ENCODE results near the gene SESN1. TPM values are rescaled to one million over a fixed set of nuclear protein-coding genes. Genes with fewer than 3 reads are reported as not detected.

The SESN1 gene
- total RNA-seq, 1 donor from 2014 or later = 58.9 TPM

GRCh38 chr6:109103942-109104341, 9.3 kb upstream of the SESN1 start:
- no peaks in the 10 kb centered on the region for H3K36me3 ChIP-seq
- H3K4me3 ChIP-seq = no peak overlapping the region
- intact Hi-C loops (cut with DNase I) = no loop called here
- H3K9me3 ChIP-seq = no peaks in the 10 kb centered on the region
- TF ChIP-seq CTCF (IDR thresholded peaks at IDR 0.05) (no peak), POLR2AphosphoS5 (IDR thresholded peaks at IDR 0.05; ENCODE audit: insufficient read depth in 1 of 2, low read depth in 1 of 2) (no peak), POLR2A (IDR thresholded peaks at IDR 0.05) (no peak)
- DNase-seq (ENCODE audit: extremely low spot score in 2 of 2) = no peak
- no peaks in the 10 kb centered on the region for H3K27me3 ChIP-seq
- no peak overlapping the region for H3K27ac ChIP-seq
- no peaks in the 10 kb centered on the region for H3K4me1 ChIP-seq

- DNase-seq (ENCODE audit: extremely low spot score in 2 of 2) = no peak
- Histone ChIP-seq H3K27ac (no peak overlapping the region), H3K4me1 (no peaks in the 10 kb centered on the region), H3K9me3 (no peaks in the 10 kb centered on the region), H3K27me3 (no peaks in the 10 kb centered on the region), H3K36me3 (no peaks in the 10 kb centered on the region), H3K4me3 (no peak overlapping the region)
- TF ChIP-seq POLR2AphosphoS5 (IDR thresholded peaks at IDR 0.05; ENCODE audit: insufficient read depth in 1 of 2, low read depth in 1 of 2) (no peak), CTCF (IDR thresholded peaks at IDR 0.05) (no peak)
- intact Hi-C loops (cut with DNase I) = no loop called here
Observed at GRCh38 chr6:109102762-109103161, 8.1 kb upstream of the SESN1 start.

- H3K9me3 ChIP-seq = no peaks in the 10 kb centered on the region
- intact Hi-C loops (cut with DNase I) = no loop called here
Observed at GRCh38 chr6:109097661-109098060, 3.0 kb upstream of the SESN1 start.

GRCh38 chr6:109096208-109096607, 1.6 kb upstream of the SESN1 start:
- peak overlapping the region; percentile 99 for H3K27ac ChIP-seq
- no peak for TF ChIP-seq CTCF (IDR thresholded peaks at IDR 0.05)
- no peak for TF ChIP-seq POLR2A (IDR thresholded peaks at IDR 0.05)
- no peak for TF ChIP-seq POLR2AphosphoS5 (IDR thresholded peaks at IDR 0.05; ENCODE audit: insufficient read depth in 1 of 2, low read depth in 1 of 2)

More at GRCh38 chr6:109097661-109098060, 3.0 kb upstream of the SESN1 start:
- Histone ChIP-seq H3K27ac (no peak overlapping the region), H3K4me1 (peaks cover 21% of the 10 kb centered on the region), H3K4me3 (no peak overlapping the region), H3K27me3 (no peaks in the 10 kb centered on the region), H3K36me3 (no peaks in the 10 kb centered on the region)
- no peak for DNase-seq (ENCODE audit: extremely low spot score in 2 of 2)
- TF ChIP-seq POLR2A (IDR thresholded peaks at IDR 0.05) (no peak), CTCF (IDR thresholded peaks at IDR 0.05) (no peak), POLR2AphosphoS5 (IDR thresholded peaks at IDR 0.05; ENCODE audit: insufficient read depth in 1 of 2, low read depth in 1 of 2) (no peak)

GRCh38 chr6:109095835-109096084, 1.1 kb upstream of the SESN1 start:
- Histone ChIP-seq H3K27ac (peak overlapping the region; percentile 99), H3K4me3 (peak overlapping the region; percentile 58 to 77), H3K27me3 (no peaks in the 10 kb centered on the region), H3K4me1 (peaks cover 40% of the 10 kb centered on the region), H3K36me3 (no peaks in the 10 kb centered on the region), H3K9me3 (no peaks in the 10 kb centered on the region)
- TF ChIP-seq POLR2AphosphoS5 (IDR thresholded peaks at IDR 0.05; ENCODE audit: insufficient read depth in 1 of 2, low read depth in 1 of 2) = no peak
- TF ChIP-seq CTCF (IDR thresholded peaks at IDR 0.05) = no peak
- no peak for DNase-seq (ENCODE audit: extremely low spot score in 2 of 2)
- intact Hi-C loops (cut with DNase I) = no loop called here

More at GRCh38 chr6:109096208-109096607, 1.6 kb upstream of the SESN1 start:
- Histone ChIP-seq H3K9me3 (no peaks in the 10 kb centered on the region), H3K4me1 (peaks cover 36% of the 10 kb centered on the region), H3K4me3 (peak overlapping the region; percentile 58 to 77), H3K36me3 (no peaks in the 10 kb centered on the region), H3K27me3 (no peaks in the 10 kb centered on the region)
- DNase-seq (ENCODE audit: extremely low spot score in 2 of 2) = no peak
- intact Hi-C loops (cut with DNase I) = no loop called here

All from vagina (tissue), 2 donors.